Stomach (tissue), 4 donors: ENCODE results near the gene IMPACT.

Experiments
- CTCF ChIP-seq, 7 experiments: fragments of 450-650 bp in 4 of 7; fragments of 200-600 bp in 3 of 7; sonication (generic) in 3 of 7; IDR thresholded peaks; one replicate each; pipeline ENCODE4 v1.5.1; 2016 to 2019; ENCODE audit warnings: antibody characterized with exemption in 7 of 7, control low read depth in 2 of 7, mild to moderate bottlenecking in 1 of 7
- EP300 ChIP-seq: sonication (generic); formaldehyde crosslinking; IDR thresholded peaks from one replicate; pipeline ENCODE4 v1.6.1; 2017; ENCODE audit warnings: antibody characterized with exemption

GRCh38 chr18:24466771-24467170 lies 40.3 kb downstream of the IMPACT start:
- TF ChIP-seq EP300 = no peak
- no peak for TF ChIP-seq CTCF (IDR thresholded peaks at IDR 0.05)
